ENCODE measurements around the gene ZNF836.

The ZNF836 gene

DNA sequence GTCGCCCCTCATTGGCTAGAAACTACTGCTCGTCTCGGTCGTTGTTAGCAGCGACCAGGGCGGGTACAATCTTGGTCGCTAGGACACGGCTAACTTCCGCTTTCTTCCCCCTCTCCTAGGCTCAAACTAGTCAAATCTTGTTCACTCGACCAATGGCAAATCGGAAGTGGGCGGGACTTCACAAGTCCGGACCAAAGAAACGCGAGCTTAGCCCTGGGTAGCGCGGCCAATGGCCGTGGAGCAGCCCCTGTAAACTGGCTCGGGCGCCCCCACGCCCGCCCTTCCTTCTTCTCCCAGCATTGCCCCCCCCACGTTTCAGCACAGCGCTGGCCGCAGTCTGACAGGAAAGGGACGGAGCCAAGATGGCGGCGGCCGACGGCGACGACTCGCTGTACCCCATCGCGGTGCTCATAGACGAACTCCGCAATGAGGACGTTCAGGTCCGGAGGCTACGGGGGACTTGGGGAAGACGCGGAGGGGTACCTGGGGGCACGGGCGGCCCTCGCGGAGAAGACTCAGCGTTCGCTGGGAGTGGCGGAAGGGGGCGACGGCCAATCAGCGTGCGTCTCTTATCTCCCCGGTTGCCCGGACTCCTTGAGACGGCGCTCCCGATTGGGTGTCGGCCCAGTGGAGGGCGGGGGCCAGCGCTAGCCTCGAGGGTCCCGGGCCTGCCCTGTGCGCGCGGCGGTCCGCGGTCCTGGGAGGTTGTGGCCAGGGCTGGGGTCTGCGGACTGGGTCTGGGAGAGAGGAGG is 18.5 kb upstream of the ZNF836 start, which contains the start of gene PPP2R1A:
PPP2R1A (plus strand) TSS at position 318 of the 752 bp plus-strand sequence; CDS start at position 363, 45 bp downstream.
- TF ChIP-seq SPI1 (IDR thresholded peaks at IDR 0.05; ENCODE audit: borderline replicate concordance, low read depth) (peak; percentile 52; the same call in 1 of the 2 replicates), POLR2AphosphoS5 (IDR thresholded peaks at IDR 0.05; ENCODE audit: low read depth) (peak; percentile 60; the same call in 1 of the 2 replicates), GABPA (IDR thresholded peaks at IDR 0.05; ENCODE audit: low read depth) (peak; percentile 52)
- TF ChIP-seq, protein P1, sequence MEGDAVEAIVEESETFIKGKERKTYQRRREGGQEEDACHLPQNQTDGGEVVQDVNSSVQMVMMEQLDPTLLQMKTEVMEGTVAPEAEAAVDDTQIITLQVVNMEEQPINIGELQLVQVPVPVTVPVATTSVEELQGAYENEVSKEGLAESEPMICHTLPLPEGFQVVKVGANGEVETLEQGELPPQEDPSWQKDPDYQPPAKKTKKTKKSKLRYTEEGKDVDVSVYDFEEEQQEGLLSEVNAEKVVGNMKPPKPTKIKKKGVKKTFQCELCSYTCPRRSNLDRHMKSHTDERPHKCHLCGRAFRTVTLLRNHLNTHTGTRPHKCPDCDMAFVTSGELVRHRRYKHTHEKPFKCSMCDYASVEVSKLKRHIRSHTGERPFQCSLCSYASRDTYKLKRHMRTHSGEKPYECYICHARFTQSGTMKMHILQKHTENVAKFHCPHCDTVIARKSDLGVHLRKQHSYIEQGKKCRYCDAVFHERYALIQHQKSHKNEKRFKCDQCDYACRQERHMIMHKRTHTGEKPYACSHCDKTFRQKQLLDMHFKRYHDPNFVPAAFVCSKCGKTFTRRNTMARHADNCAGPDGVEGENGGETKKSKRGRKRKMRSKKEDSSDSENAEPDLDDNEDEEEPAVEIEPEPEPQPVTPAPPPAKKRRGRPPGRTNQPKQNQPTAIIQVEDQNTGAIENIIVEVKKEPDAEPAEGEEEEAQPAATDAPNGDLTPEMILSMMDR (IDR thresholded peaks at IDR 0.05; ENCODE audit: insufficient read depth, low read length), result no peak
- TF ChIP-seq, protein P2, sequence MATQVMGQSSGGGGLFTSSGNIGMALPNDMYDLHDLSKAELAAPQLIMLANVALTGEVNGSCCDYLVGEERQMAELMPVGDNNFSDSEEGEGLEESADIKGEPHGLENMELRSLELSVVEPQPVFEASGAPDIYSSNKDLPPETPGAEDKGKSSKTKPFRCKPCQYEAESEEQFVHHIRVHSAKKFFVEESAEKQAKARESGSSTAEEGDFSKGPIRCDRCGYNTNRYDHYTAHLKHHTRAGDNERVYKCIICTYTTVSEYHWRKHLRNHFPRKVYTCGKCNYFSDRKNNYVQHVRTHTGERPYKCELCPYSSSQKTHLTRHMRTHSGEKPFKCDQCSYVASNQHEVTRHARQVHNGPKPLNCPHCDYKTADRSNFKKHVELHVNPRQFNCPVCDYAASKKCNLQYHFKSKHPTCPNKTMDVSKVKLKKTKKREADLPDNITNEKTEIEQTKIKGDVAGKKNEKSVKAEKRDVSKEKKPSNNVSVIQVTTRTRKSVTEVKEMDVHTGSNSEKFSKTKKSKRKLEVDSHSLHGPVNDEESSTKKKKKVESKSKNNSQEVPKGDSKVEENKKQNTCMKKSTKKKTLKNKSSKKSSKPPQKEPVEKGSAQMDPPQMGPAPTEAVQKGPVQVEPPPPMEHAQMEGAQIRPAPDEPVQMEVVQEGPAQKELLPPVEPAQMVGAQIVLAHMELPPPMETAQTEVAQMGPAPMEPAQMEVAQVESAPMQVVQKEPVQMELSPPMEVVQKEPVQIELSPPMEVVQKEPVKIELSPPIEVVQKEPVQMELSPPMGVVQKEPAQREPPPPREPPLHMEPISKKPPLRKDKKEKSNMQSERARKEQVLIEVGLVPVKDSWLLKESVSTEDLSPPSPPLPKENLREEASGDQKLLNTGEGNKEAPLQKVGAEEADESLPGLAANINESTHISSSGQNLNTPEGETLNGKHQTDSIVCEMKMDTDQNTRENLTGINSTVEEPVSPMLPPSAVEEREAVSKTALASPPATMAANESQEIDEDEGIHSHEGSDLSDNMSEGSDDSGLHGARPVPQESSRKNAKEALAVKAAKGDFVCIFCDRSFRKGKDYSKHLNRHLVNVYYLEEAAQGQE (IDR thresholded peaks at IDR 0.05; ENCODE audit: insufficient replicate concordance, low read depth), result peak; percentile 71
- peak within 1 kb of the TSS; percentile 99 for H3K27ac ChIP-seq (replicated peaks)
- DNase-seq (ENCODE audit: low read depth in 1 of 2, low spot score in 1 of 2), result peak; percentile 100
- H3K4me3 ChIP-seq (replicated peaks; ENCODE audit: insufficient read depth, low read length), result peak within 1 kb of the TSS; percentile 80
- no peaks in the 10 kb centered on the region for H3K27me3 ChIP-seq (ENCODE audit: insufficient read depth, poor library complexity, severe bottlenecking)

DNA sequence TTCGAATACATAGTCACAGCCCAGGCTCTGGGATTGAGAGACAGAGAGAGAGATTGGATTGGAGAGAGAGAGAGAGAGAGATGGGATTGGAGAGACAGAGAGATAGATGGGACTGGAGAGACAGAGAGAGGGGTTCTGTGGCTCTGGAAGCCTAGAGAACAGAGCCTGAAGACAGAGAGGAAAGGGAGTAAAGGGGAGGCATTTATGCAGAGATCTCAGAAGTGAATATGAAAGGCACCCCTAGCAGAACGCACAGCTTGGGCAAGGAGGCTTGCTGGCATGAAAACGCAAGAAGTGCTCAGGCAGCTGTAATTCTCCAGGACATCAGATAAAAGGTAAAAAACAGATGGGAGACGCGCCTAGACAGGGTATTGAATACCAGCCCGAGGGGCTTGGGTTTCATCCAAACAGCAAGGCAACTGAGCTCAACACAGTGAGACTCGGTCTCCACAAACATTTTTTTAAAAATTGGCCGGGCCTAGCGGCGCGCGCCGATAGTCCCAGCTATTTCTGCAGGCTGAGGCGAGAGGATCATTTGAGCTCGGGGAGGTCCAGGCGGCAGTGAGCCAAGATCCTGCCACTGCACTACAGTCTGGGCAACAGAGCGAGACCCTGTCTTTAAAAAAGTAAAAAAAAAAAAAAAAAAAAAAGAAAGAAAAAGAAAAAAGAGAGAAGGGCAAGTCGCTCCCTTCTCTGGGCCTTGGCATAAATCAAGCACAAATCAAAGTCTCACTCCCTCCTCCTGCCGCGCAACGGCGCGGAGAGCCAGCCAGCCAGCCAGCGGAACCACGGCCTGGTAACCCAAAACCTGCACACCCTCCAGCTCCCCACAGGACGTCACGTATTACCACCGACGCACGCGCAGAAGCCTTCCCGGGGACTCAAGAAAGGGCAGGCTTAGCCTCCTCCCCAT is 17.7 kb upstream of the ZNF836 start:
- TF ChIP-seq POLR2AphosphoS5 (IDR thresholded peaks at IDR 0.05; ENCODE audit: low read depth) (no peak), SPI1 (IDR thresholded peaks at IDR 0.05; ENCODE audit: borderline replicate concordance, low read depth) (no peak), GABPA (IDR thresholded peaks at IDR 0.05; ENCODE audit: low read depth) (no peak)
- TF ChIP-seq, protein P1 (IDR thresholded peaks at IDR 0.05; ENCODE audit: insufficient read depth, low read length), result no peak
- TF ChIP-seq, protein P2 (IDR thresholded peaks at IDR 0.05; ENCODE audit: insufficient replicate concordance, low read depth), result no peak
- no peak for DNase-seq (ENCODE audit: low read depth in 1 of 2, low spot score in 1 of 2)
- peak overlapping the region; percentile 60 for H3K27ac ChIP-seq (replicated peaks)
- H3K4me3 ChIP-seq (replicated peaks; ENCODE audit: insufficient read depth, low read length), result peak overlapping the region; percentile 31
- H3K27me3 ChIP-seq (ENCODE audit: insufficient read depth, poor library complexity, severe bottlenecking), result no peaks in the 10 kb centered on the region

DNA sequence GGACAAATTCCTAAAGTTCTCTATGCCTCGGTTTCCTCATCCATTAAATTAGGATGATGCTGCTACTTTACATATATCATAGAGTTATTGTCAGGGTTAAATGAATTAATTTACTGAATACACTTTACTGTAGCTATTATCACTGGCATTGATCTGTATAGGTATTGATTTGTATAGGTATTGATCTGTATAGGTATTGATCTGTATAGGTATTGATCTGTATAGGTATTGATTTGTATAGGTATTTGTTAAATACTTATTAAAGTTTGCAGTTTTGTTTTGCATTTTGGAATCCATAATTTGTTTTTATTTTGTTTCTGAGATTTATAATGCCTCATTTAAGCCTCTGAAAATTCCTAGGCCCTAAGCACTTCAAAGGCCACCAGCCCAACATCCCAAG is 16.0 kb upstream of the ZNF836 start:
- TF ChIP-seq, protein P2 (IDR thresholded peaks at IDR 0.05; ENCODE audit: insufficient replicate concordance, low read depth), result no peak
- TF ChIP-seq SPI1 (IDR thresholded peaks at IDR 0.05; ENCODE audit: borderline replicate concordance, low read depth), result no peak
- TF ChIP-seq POLR2AphosphoS5 (IDR thresholded peaks at IDR 0.05; ENCODE audit: low read depth), result no peak
- no peak for TF ChIP-seq GABPA (IDR thresholded peaks at IDR 0.05; ENCODE audit: low read depth)
- TF ChIP-seq, protein P1 (IDR thresholded peaks at IDR 0.05; ENCODE audit: insufficient read depth, low read length), result no peak
- no peak for DNase-seq (ENCODE audit: low read depth in 1 of 2, low spot score in 1 of 2)
- Histone ChIP-seq H3K27me3 (ENCODE audit: insufficient read depth, poor library complexity, severe bottlenecking) (no peaks in the 10 kb centered on the region), H3K4me3 (replicated peaks; ENCODE audit: insufficient read depth, low read length) (no peak overlapping the region), H3K27ac (replicated peaks) (no peak overlapping the region)
